ENCODE measurements around the gene CD52.
"Not testable (repeated sequence)": the region's sequence is repeated elsewhere in the genome, so short reads cannot be mapped to it uniquely, and the experiment has no call there.

DNA sequence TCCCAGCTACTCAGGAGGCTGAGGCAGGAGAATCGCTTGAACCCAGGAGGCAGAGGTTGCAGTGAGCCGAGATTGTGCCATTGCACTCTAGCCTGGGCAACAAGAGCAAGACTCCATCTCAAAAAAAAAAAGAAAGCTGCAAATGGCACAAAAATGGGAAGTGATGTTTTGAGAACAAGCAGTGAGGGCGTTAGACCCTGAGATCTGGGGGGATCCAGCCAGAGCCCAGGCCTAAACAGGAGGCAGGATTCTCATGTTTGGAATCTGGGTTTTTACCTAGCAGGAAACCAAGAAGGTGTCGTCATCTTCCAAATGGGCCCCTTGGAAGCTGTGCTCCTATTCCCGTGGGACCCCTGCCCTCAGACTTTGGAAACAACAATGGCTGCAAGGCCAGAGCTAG, 25.0 kb upstream of the CD52 start:
- TF ChIP-seq, protein P1, sequence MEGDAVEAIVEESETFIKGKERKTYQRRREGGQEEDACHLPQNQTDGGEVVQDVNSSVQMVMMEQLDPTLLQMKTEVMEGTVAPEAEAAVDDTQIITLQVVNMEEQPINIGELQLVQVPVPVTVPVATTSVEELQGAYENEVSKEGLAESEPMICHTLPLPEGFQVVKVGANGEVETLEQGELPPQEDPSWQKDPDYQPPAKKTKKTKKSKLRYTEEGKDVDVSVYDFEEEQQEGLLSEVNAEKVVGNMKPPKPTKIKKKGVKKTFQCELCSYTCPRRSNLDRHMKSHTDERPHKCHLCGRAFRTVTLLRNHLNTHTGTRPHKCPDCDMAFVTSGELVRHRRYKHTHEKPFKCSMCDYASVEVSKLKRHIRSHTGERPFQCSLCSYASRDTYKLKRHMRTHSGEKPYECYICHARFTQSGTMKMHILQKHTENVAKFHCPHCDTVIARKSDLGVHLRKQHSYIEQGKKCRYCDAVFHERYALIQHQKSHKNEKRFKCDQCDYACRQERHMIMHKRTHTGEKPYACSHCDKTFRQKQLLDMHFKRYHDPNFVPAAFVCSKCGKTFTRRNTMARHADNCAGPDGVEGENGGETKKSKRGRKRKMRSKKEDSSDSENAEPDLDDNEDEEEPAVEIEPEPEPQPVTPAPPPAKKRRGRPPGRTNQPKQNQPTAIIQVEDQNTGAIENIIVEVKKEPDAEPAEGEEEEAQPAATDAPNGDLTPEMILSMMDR (IDR thresholded peaks at IDR 0.05), result not testable (repeated sequence)
- TF ChIP-seq POLR2AphosphoS5 (IDR thresholded peaks at IDR 0.05), result not testable (repeated sequence)

Data from gastroesophageal sphincter (tissue), 3 donors.